HG03103 (cell line): ENCODE results near the gene CD80.

Source experiments
- ATAC-seq: cut with Tn5 transposase; IDR thresholded peaks from one replicate; pipeline ENCODE4 v1.9.1; 2021; ENCODE audit warnings: low read depth; ENCODE audit not compliant: unreplicated experiment

Gene CD80

DNA sequence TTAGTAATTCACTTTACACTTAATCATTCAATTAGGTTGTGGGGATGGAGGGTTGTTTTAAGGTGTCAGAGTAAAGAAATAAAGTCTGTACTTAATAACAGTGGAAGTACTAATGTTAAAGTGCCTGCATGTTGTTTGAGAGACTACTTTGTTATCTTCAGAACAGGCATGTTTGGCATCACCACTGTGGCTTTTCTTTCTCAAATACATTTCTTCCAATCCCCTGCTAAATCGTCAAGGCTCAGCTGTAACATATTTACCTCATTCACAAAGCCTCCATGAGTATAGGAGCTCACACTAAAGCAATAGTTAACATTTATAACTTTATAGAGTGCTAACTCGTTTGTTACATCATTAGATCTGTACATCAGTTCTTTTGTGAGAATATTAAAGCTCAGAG, 58.5 kb downstream of the CD80 start:
- ATAC-seq: no peak

DNA sequence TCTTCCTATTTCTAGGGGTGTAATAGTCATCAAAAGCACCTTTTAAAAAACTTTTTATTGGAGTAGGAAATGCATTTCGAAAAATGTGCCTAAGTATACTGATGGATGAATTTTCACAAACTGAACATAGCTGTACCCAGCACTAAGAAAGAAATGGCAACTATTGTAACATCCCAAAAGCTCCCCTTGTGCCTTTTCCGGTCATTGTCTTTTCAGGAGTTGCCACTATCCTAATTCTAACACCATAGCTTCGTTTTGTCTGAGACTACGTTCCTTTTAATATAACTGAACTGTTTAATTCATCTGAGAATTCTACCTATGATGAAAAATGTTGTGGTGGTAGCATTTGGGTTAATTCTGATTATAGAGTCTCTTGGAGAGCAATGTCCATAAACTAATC, 59.1 kb downstream of the CD80 start:
- no peak for ATAC-seq

GRCh38 chr3:119498186-119499011, 61.0 kb downstream of the CD80 start, which contains the start of gene TIMMDC1:
TSS of gene TIMMDC1 (plus strand) at chr3:119498547. CDS start at chr3:119498734, 187 bp downstream.
- peak; percentile 98 for ATAC-seq

- ATAC-seq: no peak
Observed at GRCh38 chr3:119497820-119498185, 61.6 kb downstream of the CD80 start.

- ATAC-seq: no peak
Observed at GRCh38 chr3:119494597-119494996, 64.8 kb downstream of the CD80 start.

DNA sequence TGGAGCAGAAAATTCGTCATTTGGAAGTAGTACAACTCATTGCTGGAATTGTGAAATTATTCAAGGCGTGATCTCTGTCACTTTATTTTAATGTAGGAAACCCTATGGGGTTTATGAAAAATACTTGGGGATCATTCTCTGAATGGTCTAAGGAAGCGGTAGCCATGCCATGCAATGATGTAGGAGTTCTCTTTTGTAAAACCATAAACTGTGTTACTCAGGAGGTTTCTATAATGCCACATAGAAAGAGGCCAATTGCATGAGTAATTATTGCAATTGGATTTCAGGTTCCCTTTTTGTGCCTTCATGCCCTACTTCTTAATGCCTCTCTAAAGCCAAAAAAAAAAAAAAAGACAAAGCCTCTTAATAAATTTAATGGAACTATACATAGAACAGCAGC, 66.6 kb downstream of the CD80 start:
- ATAC-seq: no peak

GRCh38 chr3:119492128-119492527, 67.3 kb downstream of the CD80 start:
- no peak for ATAC-seq

GRCh38 chr3:119490153-119490552, 69.3 kb downstream of the CD80 start:
- no peak for ATAC-seq

DNA sequence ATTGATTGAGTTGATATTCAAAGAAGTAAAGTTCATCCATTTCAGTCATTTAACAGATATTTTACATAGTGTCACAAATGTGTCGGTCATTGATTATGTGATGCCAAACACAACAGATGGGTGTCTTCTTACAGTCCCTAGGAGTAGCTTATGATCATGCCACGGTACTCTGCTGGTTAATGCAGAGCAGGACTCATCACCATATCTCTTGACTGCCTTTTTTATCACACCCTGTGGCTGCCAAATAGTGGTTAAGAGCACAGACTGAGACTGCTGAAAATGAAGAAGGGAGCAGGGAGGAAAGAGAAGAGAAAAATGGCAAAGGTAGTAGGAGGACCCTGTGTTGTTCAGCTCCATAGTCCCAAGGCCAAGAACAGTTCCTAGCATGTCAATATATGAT, 73.9 kb downstream of the CD80 start:
- no peak for ATAC-seq

GRCh38 chr3:119483101-119483500, 76.3 kb downstream of the CD80 start:
- ATAC-seq: no peak

DNA sequence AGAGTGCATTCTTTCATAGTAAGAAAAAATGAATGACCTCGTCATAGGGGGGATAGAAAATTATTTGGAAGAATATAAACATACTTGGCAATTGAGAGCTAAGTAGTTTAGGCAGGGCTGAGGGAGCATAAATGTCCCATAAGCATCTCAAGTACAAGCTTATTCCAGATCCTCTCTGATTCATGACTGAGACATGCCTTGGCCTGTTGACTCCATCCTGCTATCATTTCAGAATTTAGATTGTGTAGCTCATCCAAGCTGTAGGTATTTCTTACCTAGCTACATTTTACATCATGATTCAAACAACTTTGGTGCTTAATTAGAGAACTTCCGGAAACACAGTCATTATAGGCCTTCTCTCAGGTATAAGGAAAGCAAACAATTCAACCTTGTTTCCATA, 78.3 kb downstream of the CD80 start:
- ATAC-seq: no peak
